GM20000 (cell line): ENCODE data around the gene ARFGEF2.

Source experiments
- DNase-seq: peaks from one replicate; pipeline ENCODE4 v3.0.0; 2012; ENCODE audit warnings: low spot score
- CTCF ChIP-seq: IDR thresholded peaks from 2 replicates; pipeline ENCODE4 v1.5.1; 2012; ENCODE audit warnings: mild to moderate bottlenecking, control low read depth; ENCODE audit errors: extremely low read depth, missing control alignments

The ARFGEF2 gene

GRCh38 chr20:48921168-48921882, at the start of gene ARFGEF2:
TSS of gene ARFGEF2 (plus strand) at chr20:48921711. CDS start at chr20:48921890, 179 bp downstream.
- TF ChIP-seq CTCF = no peak
- peak; percentile 97 for DNase-seq

- DNase-seq = no peak
- TF ChIP-seq CTCF = no peak
Measured at GRCh38 chr20:48875233-48875913, 46.1 kb upstream of the ARFGEF2 start.

GRCh38 chr20:48875914-48876240, 45.6 kb upstream of the ARFGEF2 start:
- no peak for TF ChIP-seq CTCF
- no peak for DNase-seq

GRCh38 chr20:48877304-48877703, 44.2 kb upstream of the ARFGEF2 start:
- peak; percentile 36 for DNase-seq
- TF ChIP-seq CTCF = no peak

- no peak for DNase-seq
- TF ChIP-seq CTCF = no peak
Measured at GRCh38 chr20:48878534-48879248, 42.8 kb upstream of the ARFGEF2 start.

- no peak for DNase-seq
- no peak for TF ChIP-seq CTCF
Measured at GRCh38 chr20:48879612-48880245, 41.8 kb upstream of the ARFGEF2 start.
